Measurements from ENCODE around the gene CORO2A. TPM values are rescaled to one million over a fixed set of nuclear protein-coding genes. Genes with fewer than 3 reads are reported as not detected.

CORO2A gene
- total and polyA plus RNA-seq, 10 of the 15 experiments (the other 5 are each of a cell fraction or from before 2014, with no cell fraction given): 1.0 to 5.3 (median 3.5) TPM

GRCh38 chr9:98134702-98135557, 57.5 kb downstream of the CORO2A start (continued):
- TF ChIP-seq TCF3 (IDR thresholded peaks at IDR 0.05; ENCODE audit: borderline replicate concordance, insufficient read depth, low read depth, low read length) (no peak), POU2F2 (IDR thresholded peaks at IDR 0.05; ENCODE audit: borderline replicate concordance, low read depth, low read length) (no peak), RB1 (IDR thresholded peaks at IDR 0.05; ENCODE audit: borderline replicate concordance) (no peak), ATF2 (IDR thresholded peaks at IDR 0.05; ENCODE audit: low read length) (no peak)

GRCh38 chr9:98132806-98133631, 59.4 kb downstream of the CORO2A start:
- no TSS peak for BruUV-seq (replicated peaks)
- Histone ChIP-seq H3K4me2 (ENCODE audit: control insufficient read depth, insufficient read depth) (no peak overlapping the region), H3K9me3 (replicated peaks; ENCODE audit: control insufficient read depth, insufficient read depth, low read length) (no peaks in the 10 kb centered on the region), H3K4me3 (no peak overlapping the region), H2AFZ (ENCODE audit: control insufficient read depth, low read depth, low read length) (no peak overlapping the region), H3K9ac (ENCODE audit: control insufficient read depth, insufficient read depth, low read length) (no peak overlapping the region), H4K20me1 (ENCODE audit: control insufficient read depth, insufficient read depth) (no peaks in the 10 kb centered on the region), H3K27ac (ENCODE audit: control insufficient read depth, insufficient read depth) (no peak overlapping the region), H3K79me2 (ENCODE audit: control insufficient read depth, insufficient read depth, low read length) (no peaks in the 10 kb centered on the region), H3K27me3 (replicated peaks in 1 of 2; ENCODE audit: control insufficient read depth in 2 of 2, insufficient read depth in 2 of 2, low read length in 1 of 2) (no peaks in the 10 kb centered on the region), H3K4me1 (ENCODE audit: control insufficient read depth, insufficient read depth, low read length) (peaks cover 12% of the 10 kb centered on the region), H3K36me3 (ENCODE audit: control insufficient read depth in 2 of 2, insufficient read depth in 2 of 2, low read length in 1 of 2) (no peaks in the 10 kb centered on the region)
- no peak for DNase-seq (ENCODE audit: low read depth, low spot score)
- no peak for FAIRE-seq
- in situ Hi-C loops (cut with MboI) (no loop called here), intact Hi-C loops (cut with micrococcal nuclease; ENCODE audit: unreplicated experiment) (no loop called here)
- 58% methylated on average over 14 of the region's 14 CpGs for WGBS (ENCODE audit: insufficient coverage, insufficient replicate concordance, low lambda C conversion rate, missing lambda C conversion rate)
- ChIA-PET POLR2A (no interaction called here), CTCF (interaction anchor here (0.5 to 1.9 kb wide), 14 partner anchors 9 to 124 kb away, joined by 3 to 9 read pairs (median 3); partner anchors contain the start of gene TRIM14), SMC1A (ENCODE audit: uncharacterized antibody, unreplicated experiment) (interaction anchor here (0.8 to 1.2 kb wide), 5 partner anchors 9 to 59 kb away, joined by 3 to 6 read pairs (median 4); no protein-coding TSS in a partner anchor), RAD21 (ENCODE audit: unreplicated experiment) (interaction anchor here (0.6 to 1.4 kb wide), 6 partner anchors 14 to 61 kb away, joined by 3 to 6 read pairs (median 4); partner anchors contain the start of gene TRIM14)
- ATAC-seq: peak; percentile 66
- TF ChIP-seq IKZF1 (conservative IDR thresholded peaks at IDR 0.05) (peak; percentile 46), CTCF (IDR thresholded peaks at IDR 0.05 in 2 of 3, conservative IDR thresholded peaks at IDR 0.05 in 1 of 3; ENCODE audit: control insufficient read depth in 2 of 3, extremely low read depth in 1 of 3, insufficient read depth in 1 of 3, low read depth in 3 of 3, low read length in 3 of 3) (peak in 1 of 3 experiments; percentile 39; a peak in 2 of 6 replicates), SP1 (IDR thresholded peaks at IDR 0.05; ENCODE audit: low read depth, low read length) (no peak), SREBF1 (IDR thresholded peaks at IDR 0.05; ENCODE audit: low read length) (no peak), HDAC2 (IDR thresholded peaks at IDR 0.05) (no peak), TBL1XR1 (IDR thresholded peaks at IDR 0.05; ENCODE audit: low read depth, low read length) (no peak), IKZF2 (IDR thresholded peaks at IDR 0.05) (0 out of 4 replicates have a peak, but pooled peaks of 1 of the 2 experiments have one; percentile 18), RCOR1 (conservative IDR thresholded peaks at IDR 0.05; ENCODE audit: low read depth, low read length) (no peak)
